Muscle of leg (tissue), 11 donors: ENCODE measurements around the gene OPRL1. TPM values are rescaled to one million over a fixed set of nuclear protein-coding genes. Genes with fewer than 3 reads are reported as not detected.

Experiments
- DNase-seq: peaks from one replicate; pipeline ENCODE4 v3.0.0; 2013
- H3K27ac ChIP-seq: one replicate; pipeline ENCODE4 v1.5.1; 2013; ENCODE audit warnings: mild to moderate bottlenecking, low read length, control low read depth
- H3K27me3 ChIP-seq: one replicate; pipeline ENCODE4 v1.6.1; 2013; ENCODE audit warnings: low read length; ENCODE audit not compliant: control insufficient read depth, insufficient read depth
- H3K36me3 ChIP-seq: one replicate; pipeline ENCODE4 v1.6.1; 2013; ENCODE audit warnings: low read length; ENCODE audit not compliant: control insufficient read depth, insufficient read depth
- H3K4me1 ChIP-seq: one replicate; pipeline ENCODE4 v1.6.1; 2013; ENCODE audit warnings: low read length; ENCODE audit not compliant: control insufficient read depth, insufficient read depth
- H3K4me3 ChIP-seq: one replicate; pipeline ENCODE4 v1.5.1; 2013; ENCODE audit warnings: low read length, control low read depth
- H3K9me3 ChIP-seq: replicated peaks from 2 replicates; pipeline ENCODE4 v1.6.1; 2013; ENCODE audit warnings: low read depth, low read length; ENCODE audit not compliant: control insufficient read depth
- WGBS: methylation state at CpG from one replicate; pipeline ENCODE4 v1.1.5; 2013; ENCODE audit warnings: missing lambda C conversion rate; ENCODE audit not compliant: insufficient coverage; 5-methylcytosine and 5-hydroxymethylcytosine counted together
- polyA plus RNA-seq, 8 donors: library from polyadenylated mRNA; unstranded; fragments of 120-200 nt; gene quantifications; one replicate each; pipeline versions ENCODE4 v1.2.1 to v1.2.3, GENCODE V29; 2013; ENCODE audit warnings: inconsistent platforms in 1 of 8, low replicate concordance in 1 of 8; ENCODE audit not compliant: insufficient read length in 8 of 8, insufficient read depth in 1 of 8
- total RNA-seq: library from RNA; stranded (reverse); fragments of 120-200 nt; gene quantifications from one replicate; pipeline ENCODE4 v1.2.4, GENCODE V29; 2013

Gene OPRL1
- total and polyA plus RNA-seq, 9 donors: 0.93 to 1.4 (median 1.3) TPM

DNA sequence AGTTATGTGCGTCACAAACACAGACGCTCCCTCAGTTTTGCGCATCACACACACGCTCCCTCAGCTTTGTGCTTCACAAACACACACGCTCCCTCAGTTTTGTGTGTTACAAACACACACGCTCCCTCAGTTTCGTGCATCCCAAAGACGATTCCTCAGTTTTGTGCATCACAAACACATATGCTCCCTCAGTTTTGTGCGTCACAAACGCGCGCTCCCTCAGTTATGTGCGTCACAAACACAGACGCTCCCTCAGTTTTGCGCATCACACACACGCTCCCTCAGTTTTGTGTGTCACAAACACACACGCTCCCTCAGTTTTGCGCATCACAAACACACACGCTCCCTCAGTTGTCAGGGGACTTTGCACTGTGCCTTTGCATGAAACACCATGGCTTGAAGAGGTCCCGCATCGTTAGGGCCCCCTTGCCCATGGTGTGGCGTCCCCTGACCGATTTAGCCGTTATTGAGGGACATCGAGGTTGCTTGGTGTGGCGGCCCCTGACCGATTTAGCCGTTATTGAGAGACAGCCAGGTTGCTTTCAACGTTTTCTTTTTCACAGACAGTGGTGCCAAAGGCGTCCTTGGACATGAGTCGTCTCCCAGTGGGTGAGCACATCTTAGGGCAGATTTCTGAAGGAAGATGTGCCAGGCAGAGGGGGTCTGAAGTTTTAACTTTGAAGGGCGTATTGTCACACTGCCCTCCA, 56.3 kb downstream of the OPRL1 start:
- 83% methylated on average over 31 of the region's 32 CpGs for WGBS
- no peak for DNase-seq

DNA sequence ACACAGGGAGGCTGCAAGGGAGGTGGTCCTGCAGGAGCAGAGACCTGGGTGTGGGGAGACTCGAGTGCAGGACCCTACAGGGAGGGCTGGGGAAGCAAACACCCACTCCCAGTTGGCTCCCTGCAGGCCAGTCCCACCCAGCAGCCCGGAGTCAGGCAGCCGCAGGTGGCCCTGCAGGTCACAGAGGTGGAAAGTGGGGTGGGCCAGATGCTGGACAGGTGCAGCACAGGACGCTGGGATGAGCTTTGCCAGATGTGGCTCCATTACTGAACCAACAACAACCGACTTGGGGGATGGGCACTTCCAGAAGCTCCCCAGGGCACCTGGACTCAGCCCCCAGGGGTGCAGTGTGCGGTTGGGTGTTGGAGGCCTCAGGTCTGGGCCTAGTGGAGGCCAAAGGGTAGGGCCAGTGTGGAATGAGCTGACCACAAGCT, 57.7 kb downstream of the OPRL1 start:
- H3K9me3 ChIP-seq: no peaks in the 10 kb centered on the region
- H3K36me3 ChIP-seq: no peaks in the 10 kb centered on the region
- H3K27me3 ChIP-seq: peaks cover 10% of the 10 kb centered on the region
- H3K4me1 ChIP-seq: no peaks in the 10 kb centered on the region
- no peak overlapping the region for H3K27ac ChIP-seq
- no peak for DNase-seq
- no peak overlapping the region for H3K4me3 ChIP-seq
- WGBS: 57% methylated on average over 6 of the region's 6 CpGs

More for the DNA sequence above, 56.3 kb downstream of the OPRL1 start:
- no peaks in the 10 kb centered on the region for H3K9me3 ChIP-seq
- no peak overlapping the region for H3K27ac ChIP-seq
- H3K4me3 ChIP-seq: no peak overlapping the region
- peaks cover 9% of the 10 kb centered on the region for H3K27me3 ChIP-seq
- no peaks in the 10 kb centered on the region for H3K4me1 ChIP-seq
- no peaks in the 10 kb centered on the region for H3K36me3 ChIP-seq

DNA sequence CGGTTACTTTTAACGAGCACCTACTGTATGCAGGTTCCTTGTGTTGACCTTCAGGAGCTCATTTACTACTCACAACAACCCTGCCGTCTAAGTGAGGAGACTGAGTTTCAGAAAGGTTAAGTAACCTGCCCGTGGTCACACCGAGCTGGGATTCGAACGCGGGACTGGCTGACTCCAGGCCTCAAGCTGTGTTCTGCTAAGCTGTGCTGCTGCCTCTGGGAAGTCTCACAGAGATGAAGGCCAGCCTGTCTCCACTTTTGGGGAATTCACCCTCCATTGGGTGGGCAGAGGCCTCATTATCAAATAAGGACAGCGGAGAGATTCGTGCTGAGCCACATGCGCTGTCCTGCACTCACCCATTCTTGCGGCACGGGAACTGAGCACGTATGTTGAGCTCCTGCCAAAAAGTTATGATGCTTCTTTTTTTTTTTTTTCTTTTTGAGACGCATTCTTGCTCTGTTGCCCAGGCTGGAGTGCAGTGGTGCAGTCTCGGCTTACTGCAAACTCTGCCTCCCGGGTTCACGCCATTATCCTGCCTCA, 58.5 kb downstream of the OPRL1 start:
- H3K27me3 ChIP-seq: peaks cover 13% of the 10 kb centered on the region
- no peak overlapping the region for H3K27ac ChIP-seq
- DNase-seq: no peak
- WGBS: 75% methylated on average over 14 of the region's 18 CpGs
- no peaks in the 10 kb centered on the region for H3K9me3 ChIP-seq
- H3K4me1 ChIP-seq: no peaks in the 10 kb centered on the region
- no peaks in the 10 kb centered on the region for H3K36me3 ChIP-seq
- H3K4me3 ChIP-seq: no peak overlapping the region

DNA sequence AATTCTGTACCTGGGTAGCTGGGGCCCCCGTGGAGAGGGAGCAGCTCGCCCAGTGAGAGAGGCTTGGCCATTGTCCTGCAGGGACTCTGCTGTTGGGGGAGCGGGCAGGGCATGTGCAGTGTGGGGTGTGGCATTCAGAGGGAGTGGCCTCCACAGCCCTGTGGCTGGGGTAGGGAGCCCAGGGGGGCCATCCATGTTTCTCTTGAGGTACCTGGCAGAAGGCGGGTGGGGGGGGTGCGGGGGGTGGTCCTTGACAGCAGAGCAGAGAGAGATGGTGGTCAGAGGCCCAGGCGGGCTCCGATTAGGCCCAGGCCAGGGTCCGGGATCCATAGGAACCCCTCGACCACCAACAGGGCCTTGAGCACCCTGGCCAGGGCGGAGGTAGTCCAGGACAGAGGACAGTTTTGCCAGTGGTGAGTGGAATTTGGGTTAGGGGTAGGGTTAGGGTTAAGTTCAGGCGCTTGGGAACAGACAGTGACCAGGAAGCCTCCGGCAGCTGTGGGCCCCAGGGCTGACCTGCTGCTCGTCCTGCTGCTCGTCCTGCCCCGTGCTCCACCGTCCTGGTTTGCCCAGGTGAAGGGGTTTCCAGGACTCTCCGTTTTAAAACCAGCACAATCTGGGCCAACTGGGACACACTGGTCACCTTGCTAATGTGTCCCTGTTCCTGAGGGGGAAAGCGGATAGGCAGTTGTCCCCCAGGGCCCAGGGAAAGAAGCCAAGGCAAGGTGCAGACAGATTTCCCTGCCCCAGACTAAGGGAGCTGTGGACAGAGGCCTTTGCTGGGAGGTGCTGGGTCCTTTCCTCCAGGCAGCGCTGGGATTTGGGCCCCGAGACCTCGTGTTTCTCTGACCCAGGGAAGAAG, 59.5 kb downstream of the OPRL1 start:
- H3K4me1 ChIP-seq: no peaks in the 10 kb centered on the region
- no peak overlapping the region for H3K4me3 ChIP-seq
- DNase-seq: no peak
- peaks cover 11% of the 10 kb centered on the region for H3K27me3 ChIP-seq
- 61% methylated on average over 20 of the region's 21 CpGs for WGBS
- no peak overlapping the region for H3K27ac ChIP-seq
- no peaks in the 10 kb centered on the region for H3K9me3 ChIP-seq
- no peaks in the 10 kb centered on the region for H3K36me3 ChIP-seq

DNA sequence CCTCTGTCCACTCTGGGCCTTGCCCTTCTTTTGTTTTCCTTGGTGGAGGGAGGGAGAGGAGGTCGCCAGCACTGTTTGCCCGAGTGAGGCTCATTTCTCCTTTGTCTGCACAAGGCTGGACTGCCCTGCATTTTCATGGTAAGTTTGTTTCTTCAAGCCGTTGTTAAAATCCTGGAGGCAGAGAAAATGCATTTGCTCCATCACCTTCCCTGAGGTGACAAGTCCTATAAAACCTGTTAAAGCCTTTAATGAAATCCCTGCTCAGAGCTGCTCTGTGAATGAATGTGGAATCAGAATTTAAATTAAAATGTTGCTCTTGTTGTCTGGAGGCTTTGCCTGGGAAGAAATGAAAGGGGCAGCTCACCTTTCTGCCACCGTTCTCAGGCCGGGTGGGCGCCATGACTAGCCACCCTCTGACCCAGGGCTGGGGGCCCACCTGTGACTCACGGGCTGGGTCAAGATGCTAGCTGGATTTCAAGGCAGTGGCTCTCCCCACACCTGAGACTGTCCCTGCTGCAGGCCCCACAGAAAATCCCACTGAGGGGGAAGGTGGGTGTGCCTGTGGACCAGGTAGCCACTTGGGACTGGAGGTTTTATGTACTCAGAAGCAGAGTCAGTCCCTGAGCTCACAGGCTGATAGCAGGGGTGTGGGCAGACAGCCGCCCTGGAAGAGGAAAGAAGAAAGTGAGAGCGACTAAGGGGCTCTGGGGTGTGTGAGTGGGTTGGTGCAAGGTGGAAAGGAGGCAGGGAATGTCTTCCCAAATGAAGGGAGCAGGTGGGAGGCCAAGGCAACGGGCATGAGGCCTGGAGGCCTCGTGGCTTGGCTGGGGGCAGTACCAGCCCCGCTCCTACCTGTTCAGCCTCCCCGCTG, 60.4 kb downstream of the OPRL1 start:
- 66% methylated on average over 6 of the region's 13 CpGs for WGBS
- no peak overlapping the region for H3K4me3 ChIP-seq
- peaks cover 5% of the 10 kb centered on the region for H3K9me3 ChIP-seq
- H3K27ac ChIP-seq: no peak overlapping the region
- no peaks in the 10 kb centered on the region for H3K4me1 ChIP-seq
- peaks cover 12% of the 10 kb centered on the region for H3K27me3 ChIP-seq
- no peaks in the 10 kb centered on the region for H3K36me3 ChIP-seq
- DNase-seq: no peak

DNA sequence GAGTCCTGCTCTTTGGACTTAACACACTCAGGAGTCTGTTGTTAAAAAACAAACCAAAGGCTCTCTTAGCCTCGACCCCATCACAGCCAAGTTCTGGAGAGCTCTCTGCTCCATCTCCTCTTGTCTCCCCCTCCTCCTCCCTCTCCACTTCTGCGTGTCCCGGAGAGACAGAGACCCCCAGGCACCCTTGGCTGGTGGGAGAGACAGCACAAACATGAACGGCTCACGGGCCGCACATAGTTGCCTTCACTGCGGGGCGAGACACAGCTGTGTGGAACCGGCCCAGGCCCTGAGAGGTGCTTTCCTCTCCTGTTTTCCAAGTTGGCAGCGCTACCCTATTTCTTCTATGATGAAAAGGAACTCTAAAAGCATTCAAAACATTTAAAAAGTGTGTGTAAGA, 61.1 kb downstream of the OPRL1 start:
- no peak for DNase-seq
- no peaks in the 10 kb centered on the region for H3K36me3 ChIP-seq
- H3K27me3 ChIP-seq: peaks cover 10% of the 10 kb centered on the region
- peaks cover 8% of the 10 kb centered on the region for H3K9me3 ChIP-seq
- no peak overlapping the region for H3K4me3 ChIP-seq
- H3K4me1 ChIP-seq: no peaks in the 10 kb centered on the region
- WGBS: 52% methylated on average over 6 of the region's 10 CpGs
- H3K27ac ChIP-seq: no peak overlapping the region

DNA sequence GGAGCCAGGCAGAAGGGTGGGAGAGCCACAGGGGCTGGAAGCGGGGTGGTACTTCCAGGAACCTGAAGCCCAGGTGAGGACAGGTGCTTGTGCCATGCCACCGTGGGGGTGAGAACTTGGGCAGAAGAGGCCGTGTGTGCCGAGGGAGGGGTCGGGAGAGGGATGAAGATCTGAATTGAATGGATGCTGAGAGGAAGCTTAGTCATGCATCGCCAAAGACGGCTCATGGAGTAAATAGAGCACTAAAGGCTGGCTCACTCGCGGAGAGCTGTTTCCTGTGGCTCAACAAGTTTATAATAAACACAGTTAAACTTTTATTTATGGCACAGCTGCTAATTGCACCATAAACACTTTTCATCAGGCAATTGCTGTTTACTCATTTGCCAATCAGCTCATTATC, 62.7 kb downstream of the OPRL1 start:
- H3K4me1 ChIP-seq: no peaks in the 10 kb centered on the region
- H3K27me3 ChIP-seq: peaks cover 10% of the 10 kb centered on the region
- no peak overlapping the region for H3K27ac ChIP-seq
- WGBS: 0% methylated on average over 3 of the region's 9 CpGs
- peaks cover 8% of the 10 kb centered on the region for H3K9me3 ChIP-seq
- H3K4me3 ChIP-seq: no peak overlapping the region
- no peaks in the 10 kb centered on the region for H3K36me3 ChIP-seq
- DNase-seq: no peak

DNA sequence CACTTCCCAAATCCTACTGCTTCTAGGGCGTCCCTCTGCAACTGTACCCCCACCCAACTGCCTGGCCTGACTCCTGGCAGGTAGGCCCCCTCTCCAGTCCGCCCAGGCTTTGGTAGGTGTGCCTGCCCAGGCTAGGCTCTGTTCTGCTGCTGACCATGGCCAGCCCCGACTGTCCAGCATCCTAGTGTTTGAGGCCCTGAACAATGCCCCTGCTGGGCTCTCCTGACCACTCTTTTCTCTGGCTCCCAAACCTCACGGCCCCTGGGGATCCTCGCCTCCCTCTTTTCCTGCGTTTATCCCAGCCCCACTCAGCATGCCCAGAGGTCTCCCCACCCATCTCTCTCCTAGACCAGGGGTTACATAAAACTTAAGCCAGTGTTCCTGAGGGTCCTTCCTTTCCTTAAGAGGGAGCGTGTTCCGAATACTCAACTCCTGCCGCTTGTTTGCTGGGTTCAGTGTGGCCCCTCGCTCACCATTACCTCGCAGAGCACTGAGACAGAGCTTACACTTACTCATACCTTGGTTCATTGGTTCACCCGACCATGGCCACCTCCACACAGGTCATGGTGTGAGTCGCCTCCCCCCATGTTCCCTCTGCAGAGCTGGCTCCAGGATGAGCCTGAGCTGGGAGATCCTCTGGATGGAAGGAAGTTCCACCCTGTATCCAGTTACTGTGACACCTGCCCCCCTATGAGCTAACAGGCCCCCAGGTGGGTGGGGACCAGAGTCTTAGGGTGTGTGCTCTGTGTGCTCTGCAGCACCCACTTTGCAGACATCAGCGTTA, 63.3 kb downstream of the OPRL1 start:
- Histone ChIP-seq H3K27ac (no peak overlapping the region), H3K9me3 (peaks cover 8% of the 10 kb centered on the region), H3K4me1 (no peaks in the 10 kb centered on the region), H3K4me3 (no peak overlapping the region), H3K27me3 (peaks cover 10% of the 10 kb centered on the region), H3K36me3 (no peaks in the 10 kb centered on the region)
- DNase-seq: no peak
- WGBS: 61% methylated on average over 12 of the region's 14 CpGs

DNA sequence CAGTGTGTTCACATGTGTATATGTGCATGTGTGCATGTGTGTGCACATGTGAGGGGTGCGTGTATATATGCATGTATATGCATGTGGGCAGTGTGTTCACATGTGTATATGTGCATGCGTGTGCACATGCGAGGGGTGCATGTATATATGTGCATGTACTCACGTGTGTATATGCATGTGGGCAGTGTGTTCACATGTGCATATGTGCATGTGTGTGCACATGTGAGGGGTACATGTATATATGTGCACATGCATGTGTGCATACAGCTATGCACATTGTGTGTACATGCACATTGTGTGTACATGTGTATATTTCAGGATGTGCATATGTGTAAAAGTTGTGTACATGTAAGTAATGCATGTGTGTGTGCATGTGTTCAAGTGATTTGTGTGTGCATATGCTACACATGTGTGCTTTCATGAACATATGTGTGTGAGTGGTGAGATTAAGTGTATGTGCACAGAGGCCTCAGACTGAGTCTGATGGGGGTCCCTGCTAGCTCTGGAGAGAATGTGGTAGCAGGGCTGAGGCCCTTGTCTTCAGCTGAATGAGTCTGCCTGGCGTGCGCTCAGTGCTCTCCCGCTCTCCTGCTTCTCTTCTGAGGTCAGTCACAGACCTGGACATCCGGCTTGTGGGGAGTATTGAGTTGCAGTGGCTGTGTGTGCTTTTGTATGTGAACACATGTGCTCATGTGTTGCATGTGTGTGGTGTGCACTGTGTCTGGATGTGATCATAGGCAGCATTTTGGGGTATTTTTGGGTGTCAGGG, 64.4 kb downstream of the OPRL1 start:
- no peaks in the 10 kb centered on the region for H3K36me3 ChIP-seq
- no peak overlapping the region for H3K4me3 ChIP-seq
- H3K4me1 ChIP-seq: no peaks in the 10 kb centered on the region
- peaks cover 10% of the 10 kb centered on the region for H3K27me3 ChIP-seq
- no peak overlapping the region for H3K27ac ChIP-seq
- no peak for DNase-seq
- WGBS: 86% methylated on average over 7 of the region's 8 CpGs
- H3K9me3 ChIP-seq: peaks cover 8% of the 10 kb centered on the region
